Epithelial cell of esophagus (primary cell): Measurements from ENCODE around the gene EIF1.

ENCODE experiments used
- DNase-seq: peaks from one replicate; pipeline ENCODE4 v3.0.0; 2010; ENCODE audit warnings: low read depth
- H3K4me3 ChIP-seq: 2 replicates; pipeline ENCODE4 v1.5.1; 2011; ENCODE audit warnings: mild to moderate bottlenecking, low read length, control low read depth
- TF ChIP-seq, protein P1 (sequence below): IDR thresholded peaks from 2 replicates; pipeline ENCODE4 v1.5.1; 2011; ENCODE audit warnings: low read depth, mild to moderate bottlenecking, low read length, control low read depth, inconsistent platforms; ENCODE audit not compliant: insufficient read depth; ENCODE audit errors: missing control alignments

The EIF1 gene

DNA sequence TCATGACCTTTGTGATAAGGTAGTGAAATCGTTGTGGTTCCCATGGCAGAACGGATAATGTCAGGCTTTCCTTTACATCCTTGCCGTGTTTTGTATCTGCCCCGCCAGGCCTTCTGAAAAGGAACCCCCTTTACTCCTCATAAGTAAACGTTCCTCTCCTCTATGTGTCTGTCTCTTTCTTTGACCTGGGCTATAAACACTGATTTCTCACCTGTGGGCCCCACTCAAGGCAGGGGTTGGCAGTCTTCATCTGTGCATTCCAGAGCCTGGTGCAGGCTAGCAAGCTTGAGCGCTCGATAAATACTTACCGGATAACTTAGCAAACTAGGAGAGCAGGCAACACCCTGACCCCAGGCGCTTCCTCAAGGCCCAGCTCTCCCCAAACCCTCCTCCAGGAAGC is 53.0 kb downstream of the EIF1 start:
- no peak for DNase-seq

More for the DNA sequence above, 53.0 kb downstream of the EIF1 start:
- no peak overlapping the region for H3K4me3 ChIP-seq
- TF ChIP-seq, protein P1, sequence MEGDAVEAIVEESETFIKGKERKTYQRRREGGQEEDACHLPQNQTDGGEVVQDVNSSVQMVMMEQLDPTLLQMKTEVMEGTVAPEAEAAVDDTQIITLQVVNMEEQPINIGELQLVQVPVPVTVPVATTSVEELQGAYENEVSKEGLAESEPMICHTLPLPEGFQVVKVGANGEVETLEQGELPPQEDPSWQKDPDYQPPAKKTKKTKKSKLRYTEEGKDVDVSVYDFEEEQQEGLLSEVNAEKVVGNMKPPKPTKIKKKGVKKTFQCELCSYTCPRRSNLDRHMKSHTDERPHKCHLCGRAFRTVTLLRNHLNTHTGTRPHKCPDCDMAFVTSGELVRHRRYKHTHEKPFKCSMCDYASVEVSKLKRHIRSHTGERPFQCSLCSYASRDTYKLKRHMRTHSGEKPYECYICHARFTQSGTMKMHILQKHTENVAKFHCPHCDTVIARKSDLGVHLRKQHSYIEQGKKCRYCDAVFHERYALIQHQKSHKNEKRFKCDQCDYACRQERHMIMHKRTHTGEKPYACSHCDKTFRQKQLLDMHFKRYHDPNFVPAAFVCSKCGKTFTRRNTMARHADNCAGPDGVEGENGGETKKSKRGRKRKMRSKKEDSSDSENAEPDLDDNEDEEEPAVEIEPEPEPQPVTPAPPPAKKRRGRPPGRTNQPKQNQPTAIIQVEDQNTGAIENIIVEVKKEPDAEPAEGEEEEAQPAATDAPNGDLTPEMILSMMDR, result no peak
